CD4-positive, alpha-beta memory T cell (primary cell): ENCODE results near the gene GRAMD1B. TPM values are rescaled to one million over a fixed set of nuclear protein-coding genes. Genes with fewer than 3 reads are reported as not detected.

ENCODE experiments used
- CTCF ChIA-PET: fragments of 350-600 bp; sonication (Branson Sonifier 250); formaldehyde crosslinking; loops from one replicate; lab custom pipeline; 2021; ENCODE audit warnings: inconsistent platforms; ENCODE audit not compliant: partially characterized antibody; lab: Charles Lee
- POLR2A ChIA-PET: fragments of 350-600 bp; sonication (Branson Sonifier 250); formaldehyde crosslinking; loops from one replicate; lab custom pipeline; 2021; ENCODE audit not compliant: partially characterized antibody; lab: Charles Lee
- DNase-seq, 5 donors: peaks; one replicate each; pipeline versions ENCODE4 v3.0.0 to v3.0.0-alpha.2; 2020 to 2022; ENCODE audit warnings: mixed read lengths in 1 of 5
- H3K27ac ChIP-seq: one replicate; pipeline ENCODE4 v1.7.0; 2013; ENCODE audit warnings: low read depth, low read length
- H3K27me3 ChIP-seq: 2 replicates; pipeline ENCODE4 v1.7.0; 2013; ENCODE audit warnings: mild to moderate bottlenecking, low read length, moderate library complexity; ENCODE audit not compliant: insufficient read depth
- H3K36me3 ChIP-seq: 2 replicates; pipeline ENCODE4 v1.7.0; 2013; ENCODE audit warnings: mild to moderate bottlenecking, low read length, moderate library complexity; ENCODE audit not compliant: insufficient read depth
- H3K4me1 ChIP-seq: 2 replicates; pipeline ENCODE4 v1.7.0; 2013; ENCODE audit warnings: mild to moderate bottlenecking, low read length, moderate library complexity; ENCODE audit not compliant: insufficient read depth
- H3K4me3 ChIP-seq, 2 donors: one replicate each; pipeline ENCODE4 v1.7.0; 2013; ENCODE audit warnings: low read length in 2 of 2, mild to moderate bottlenecking in 1 of 2
- H3K9me3 ChIP-seq, 2 donors: one replicate each; pipeline ENCODE4 v1.7.0; 2013; ENCODE audit warnings: low read length in 2 of 2, control low read depth in 1 of 2; ENCODE audit not compliant: control insufficient read depth in 1 of 2
- H3K27ac Mint-ChIP-seq, 7 donors: one replicate each; pipeline ENCODE4 v1.8.0; 2020 to 2021; ENCODE audit warnings: mixed read lengths in 7 of 7, mild to moderate bottlenecking in 6 of 7, inconsistent platforms in 3 of 7, moderate library complexity in 3 of 7
- H3K27me3 Mint-ChIP-seq, 2 donors: one replicate each; pipeline ENCODE4 v1.8.0; 2020 to 2021; ENCODE audit warnings: mixed read lengths in 2 of 2
- H3K36me3 Mint-ChIP-seq, 2 donors: one replicate each; pipeline ENCODE4 v1.8.0; 2020 to 2021; ENCODE audit warnings: mixed read lengths in 2 of 2, inconsistent platforms in 1 of 2, mild to moderate bottlenecking in 1 of 2
- H3K4me1 Mint-ChIP-seq, 4 donors: one replicate each; pipeline ENCODE4 v1.8.0; 2020 to 2021; ENCODE audit warnings: mixed read lengths in 4 of 4, mild to moderate bottlenecking in 1 of 4
- H3K4me3 Mint-ChIP-seq, 8 donors: one replicate each; pipeline ENCODE4 v1.8.0; 2020 to 2021; ENCODE audit warnings: mixed read lengths in 8 of 8, mild to moderate bottlenecking in 7 of 8, moderate library complexity in 6 of 8, inconsistent platforms in 3 of 8
- H3K9me3 Mint-ChIP-seq, 8 donors: one replicate each; pipeline ENCODE4 v1.8.0; 2020 to 2021; ENCODE audit warnings: mixed read lengths in 8 of 8, mild to moderate bottlenecking in 5 of 8, inconsistent platforms in 3 of 8, moderate library complexity in 1 of 8
- intact Hi-C: fragments of 100-400 bp; cut with micrococcal nuclease; formaldehyde crosslinking; loops from one replicate; pipeline ENCODE4 v1.15.1; 2023
- polyA plus RNA-seq, 2 donors: library from polyadenylated mRNA; unstranded; fragments of 300-500 nt; fragmentation: Illumina TruSeq; gene quantifications; one replicate each; pipeline ENCODE4 v1.2.3, GENCODE V29; 2021
- total RNA-seq, 2 experiments: library from RNA; stranded (reverse); gene quantifications; one replicate each; pipeline ENCODE4 v1.2.3, GENCODE V29; 2021

The GRAMD1B gene
- total and polyA plus RNA-seq, 4 experiments from 2014 or later = 4.2 to 26.0 (median 12.4) TPM

DNA sequence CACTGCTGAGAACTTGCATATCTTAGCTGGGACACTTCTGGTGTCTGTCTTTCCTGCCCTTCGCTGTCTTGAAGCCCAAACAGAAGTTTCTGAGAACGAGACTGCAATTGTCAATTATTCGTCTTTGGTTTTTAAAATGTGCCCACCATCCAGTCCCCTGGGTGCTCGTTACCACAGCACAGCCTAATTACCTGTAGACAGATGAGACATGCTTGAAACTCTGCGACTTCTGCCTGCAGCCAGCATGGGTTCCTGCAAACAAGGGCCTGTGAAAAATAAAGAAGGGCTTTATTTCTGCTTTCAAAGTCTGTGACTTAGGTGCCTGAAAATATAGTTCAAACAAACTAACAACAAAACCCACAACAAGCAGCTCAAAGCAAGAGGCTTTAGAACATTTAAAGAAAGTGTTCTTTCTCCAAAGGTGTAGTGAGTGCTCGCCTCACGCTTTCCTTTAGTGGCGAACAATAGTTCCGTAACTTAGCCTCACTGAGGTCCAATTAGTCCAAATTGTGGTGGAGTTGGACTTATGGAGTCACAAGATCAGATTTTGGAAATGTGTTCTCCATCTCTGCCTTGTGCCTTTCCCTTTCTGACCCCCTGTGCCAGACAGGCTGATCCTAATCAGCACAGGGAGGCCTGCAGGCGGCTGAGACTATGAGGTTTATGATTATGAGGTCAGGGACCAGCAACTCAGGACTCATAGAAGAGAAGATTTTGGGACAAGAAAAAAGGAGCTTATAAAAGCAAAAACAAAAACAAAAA lies 20.4 kb upstream of the GRAMD1B start:
- POLR2A ChIA-PET = no interaction called here
- peak overlapping the region in 1 of 7 donors; percentile 42 for H3K27ac Mint-ChIP-seq

DNA sequence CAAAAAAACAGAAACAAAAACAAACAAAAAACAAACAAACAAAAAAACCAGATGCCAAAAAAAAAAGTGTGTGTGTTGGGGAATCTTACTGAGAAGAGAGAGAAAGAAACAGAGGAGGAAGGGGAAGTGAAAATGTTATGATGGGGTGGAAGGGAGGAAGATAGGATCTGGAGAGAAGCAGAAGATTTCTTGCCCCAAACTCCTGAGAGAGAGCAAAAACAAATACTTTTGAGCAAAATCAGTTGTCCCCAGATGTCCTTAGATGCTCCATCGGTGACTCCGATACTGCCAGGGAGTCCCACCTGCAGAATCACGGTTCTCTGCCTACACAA lies 19.9 kb upstream of the GRAMD1B start:
- H3K4me3 Mint-ChIP-seq = no peak overlapping the region
- CTCF ChIA-PET = interaction anchor here (1.0 to 7.9 kb wide), 4 partner anchors 17 to 67 kb away, joined by 4 to 433 read pairs (median 111); partner anchors contain the start of gene GRAMD1B
- no peak for DNase-seq
- peaks cover 0 to 3% (median 0%) of the 10 kb centered on the region in 4 donors for H3K4me1 Mint-ChIP-seq
- intact Hi-C loops = no loop called here
- no peaks in the 10 kb centered on the region for H3K4me1 ChIP-seq
- no peaks in the 10 kb centered on the region for H3K27me3 ChIP-seq
- no peak overlapping the region for H3K4me3 ChIP-seq
- no peaks in the 10 kb centered on the region for H3K36me3 Mint-ChIP-seq
- H3K9me3 Mint-ChIP-seq = no peaks in the 10 kb centered on the region
- peaks cover 2 to 8% of the 10 kb centered on the region in 2 donors for H3K27me3 Mint-ChIP-seq
- H3K9me3 ChIP-seq = no peaks in the 10 kb centered on the region
- no peak overlapping the region for H3K27ac Mint-ChIP-seq
- no peaks in the 10 kb centered on the region for H3K36me3 ChIP-seq
- POLR2A ChIA-PET = interaction anchor here (0.6 kb wide), 1 partner anchor 68 kb away, joined by 3 read pairs; no protein-coding TSS in a partner anchor
- H3K27ac ChIP-seq = no peak overlapping the region

More for the DNA sequence above, 20.4 kb upstream of the GRAMD1B start:
- H3K36me3 Mint-ChIP-seq = no peaks in the 10 kb centered on the region
- H3K9me3 Mint-ChIP-seq = no peaks in the 10 kb centered on the region
- CTCF ChIA-PET = interaction anchor here (1.0 to 7.9 kb wide), 4 partner anchors 18 to 68 kb away, joined by 4 to 433 read pairs (median 111); partner anchors contain the start of gene GRAMD1B
- Histone ChIP-seq H3K27me3 (no peaks in the 10 kb centered on the region), H3K27ac (no peak overlapping the region), H3K4me1 (no peaks in the 10 kb centered on the region), H3K9me3 (no peaks in the 10 kb centered on the region), H3K4me3 (no peak overlapping the region), H3K36me3 (no peaks in the 10 kb centered on the region)
- no peak overlapping the region for H3K4me3 Mint-ChIP-seq
- H3K27me3 Mint-ChIP-seq = peaks cover 2 to 8% of the 10 kb centered on the region in 2 donors
- peaks cover 0 to 3% (median 0%) of the 10 kb centered on the region in 4 donors for H3K4me1 Mint-ChIP-seq
- intact Hi-C loops = no loop called here
- DNase-seq = no peak

DNA sequence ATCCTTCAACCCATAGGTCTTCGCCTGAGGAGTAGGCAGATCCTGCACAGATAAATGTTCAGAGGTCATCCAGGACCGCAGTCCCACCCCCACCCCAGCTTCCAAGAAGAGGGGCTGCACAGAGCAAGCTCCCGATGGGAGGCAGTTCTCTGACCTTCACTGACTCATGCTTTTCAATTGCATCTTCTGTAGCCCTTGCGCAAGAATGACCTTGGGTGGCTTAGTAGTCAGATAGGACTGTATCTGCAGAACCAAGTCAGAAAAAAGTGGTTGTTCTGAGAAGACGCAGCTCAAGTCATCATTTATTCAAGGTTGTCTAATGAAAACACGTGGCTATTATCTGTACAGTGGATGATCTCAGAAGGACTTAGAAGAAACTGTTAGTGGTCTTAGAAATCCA lies 16.4 kb upstream of the GRAMD1B start:
- no peaks in the 10 kb centered on the region for H3K9me3 Mint-ChIP-seq
- no peak for DNase-seq
- intact Hi-C loops = no loop called here
- Histone ChIP-seq H3K4me1 (no peaks in the 10 kb centered on the region), H3K27me3 (no peaks in the 10 kb centered on the region), H3K36me3 (no peaks in the 10 kb centered on the region), H3K9me3 (no peaks in the 10 kb centered on the region), H3K4me3 (no peak overlapping the region), H3K27ac (no peak overlapping the region)
- H3K4me3 Mint-ChIP-seq = no peak overlapping the region
- no peaks in the 10 kb centered on the region for H3K36me3 Mint-ChIP-seq
- ChIA-PET POLR2A (no interaction called here), CTCF (interaction anchor here (1.0 to 1.4 kb wide), 3 partner anchors 10 to 65 kb away, joined by 3 to 5 read pairs (median 3); no protein-coding TSS in a partner anchor)
- no peaks in the 10 kb centered on the region for H3K4me1 Mint-ChIP-seq
- H3K27me3 Mint-ChIP-seq = peaks cover 5% of the 10 kb centered on the region in 2 donors
- H3K27ac Mint-ChIP-seq = no peak overlapping the region

DNA sequence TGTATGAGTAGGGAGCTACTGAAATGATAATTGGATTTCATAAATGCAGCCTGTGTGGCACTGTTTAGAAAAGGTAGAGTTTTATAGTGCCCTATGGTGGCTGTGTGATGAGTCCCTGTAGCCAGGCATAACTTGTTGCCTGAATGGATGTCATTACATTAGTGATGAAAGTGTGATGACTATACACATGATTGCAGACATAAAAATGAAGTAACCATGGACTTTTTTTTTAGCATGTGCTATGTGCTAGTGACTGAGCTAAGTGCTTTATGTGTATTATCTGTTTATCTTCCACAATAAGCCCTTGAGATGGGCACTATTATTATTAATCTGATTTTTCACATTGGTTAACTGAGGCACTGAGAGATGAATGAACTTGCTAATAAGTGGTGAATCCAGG lies 13.5 kb upstream of the GRAMD1B start:
- intact Hi-C loops = no loop called here
- ChIA-PET POLR2A (no interaction called here), CTCF (interaction anchor here (1.0 to 2.6 kb wide), 4 partner anchors 10 to 155 kb away, joined by 3 to 27 read pairs (median 5); no protein-coding TSS in a partner anchor)
- H3K36me3 ChIP-seq = no peaks in the 10 kb centered on the region
- no peak for DNase-seq
- H3K4me3 ChIP-seq = no peak overlapping the region
- no peaks in the 10 kb centered on the region for H3K9me3 ChIP-seq
- no peak overlapping the region for H3K4me3 Mint-ChIP-seq
- no peaks in the 10 kb centered on the region for H3K27me3 ChIP-seq
- no peaks in the 10 kb centered on the region for H3K9me3 Mint-ChIP-seq
- no peaks in the 10 kb centered on the region for H3K36me3 Mint-ChIP-seq
- no peaks in the 10 kb centered on the region for H3K4me1 Mint-ChIP-seq
- peaks cover 1 to 3% of the 10 kb centered on the region in 2 donors for H3K27me3 Mint-ChIP-seq
- no peak overlapping the region for H3K27ac ChIP-seq
- H3K4me1 ChIP-seq = no peaks in the 10 kb centered on the region
- no peak overlapping the region for H3K27ac Mint-ChIP-seq

DNA sequence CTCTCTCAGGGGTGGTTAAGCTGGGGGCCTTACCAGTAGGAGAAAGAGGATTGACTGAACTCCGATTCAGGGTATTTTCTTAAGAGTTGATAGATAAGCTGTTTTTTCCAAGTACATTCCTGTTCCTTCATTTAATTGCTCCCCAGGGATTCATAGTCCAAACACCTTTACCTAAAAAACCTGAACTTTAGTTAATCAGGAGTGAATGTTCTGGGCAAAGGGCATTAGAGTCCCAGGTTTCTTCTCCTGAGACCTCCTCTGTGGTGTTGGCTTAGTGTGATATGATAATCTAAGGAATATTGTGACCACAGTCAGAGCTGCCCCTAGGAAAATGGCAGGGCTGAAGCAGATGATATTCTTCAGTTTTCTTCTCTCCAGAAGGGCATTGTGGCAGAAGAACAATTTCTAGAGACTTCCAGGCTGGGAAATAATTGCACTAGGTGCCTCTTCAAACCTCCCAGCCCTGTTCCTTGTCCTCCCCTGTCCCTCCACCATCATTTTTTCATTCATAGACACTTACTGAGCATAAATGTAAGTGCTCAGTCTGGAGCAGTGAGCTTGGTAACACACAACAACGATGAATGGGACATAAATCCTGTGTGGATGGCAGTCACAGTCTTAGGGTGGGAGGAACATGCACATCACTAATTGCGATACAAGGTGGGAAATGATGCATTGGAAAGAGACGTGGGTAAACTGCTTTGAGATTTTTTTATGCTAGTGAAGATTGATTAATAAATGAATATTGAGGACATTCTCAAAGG lies 11.5 kb upstream of the GRAMD1B start:
- Mint-ChIP-seq H3K36me3 (no peaks in the 10 kb centered on the region), H3K9me3 (no peaks in the 10 kb centered on the region), H3K27ac (no peak overlapping the region), H3K4me3 (no peak overlapping the region), H3K4me1 (no peaks in the 10 kb centered on the region), H3K27me3 (peaks cover 4 to 7% of the 10 kb centered on the region in 2 donors)
- no peaks in the 10 kb centered on the region for H3K36me3 ChIP-seq
- no peak for DNase-seq
- no peak overlapping the region for H3K27ac ChIP-seq
- H3K4me3 ChIP-seq = no peak overlapping the region
- no peaks in the 10 kb centered on the region for H3K27me3 ChIP-seq
- no peaks in the 10 kb centered on the region for H3K4me1 ChIP-seq
- ChIA-PET CTCF (interaction anchor here (0.9 to 2.7 kb wide), 2 partner anchors 11 to 58 kb away, joined by 3 to 17 read pairs; no protein-coding TSS in a partner anchor), POLR2A (no interaction called here)
- H3K9me3 ChIP-seq = no peaks in the 10 kb centered on the region
- intact Hi-C loops = no loop called here

DNA sequence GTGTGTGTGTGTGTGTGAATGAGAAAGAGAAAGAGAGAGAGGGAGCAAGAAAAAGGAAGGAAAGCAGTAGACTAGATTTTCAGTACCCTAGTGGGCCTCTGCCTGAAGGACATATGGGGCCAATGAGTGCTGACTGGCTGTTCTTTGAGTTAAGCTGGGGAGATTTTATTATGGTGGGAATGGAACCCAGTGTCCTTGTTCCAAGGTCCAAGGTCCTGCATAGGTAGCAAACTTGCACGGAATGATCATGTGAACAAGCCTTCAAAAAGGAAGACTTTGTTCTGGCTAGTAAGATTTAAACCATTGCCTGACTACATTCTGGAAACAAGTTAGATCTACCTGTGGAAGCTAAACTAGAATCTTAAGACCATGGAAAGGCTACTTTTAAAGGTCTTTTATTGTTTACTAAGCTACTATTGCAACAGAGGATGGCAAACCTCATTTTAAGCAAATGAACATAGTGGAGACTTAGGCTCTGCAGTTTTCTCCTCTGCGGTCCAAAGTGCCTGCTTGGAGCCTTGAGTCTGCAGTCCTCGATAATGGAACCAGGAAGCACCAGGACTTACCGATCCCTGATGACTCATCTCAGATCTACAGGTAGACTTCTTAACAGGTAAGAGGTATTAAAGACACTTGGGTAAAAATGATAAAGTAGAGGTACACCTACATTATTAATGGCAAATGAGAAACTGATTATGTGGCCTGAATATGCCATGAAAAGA lies 10.2 kb upstream of the GRAMD1B start:
- no peak overlapping the region for H3K27ac ChIP-seq
- H3K4me1 ChIP-seq = no peaks in the 10 kb centered on the region
- H3K9me3 ChIP-seq = no peaks in the 10 kb centered on the region
- Mint-ChIP-seq H3K36me3 (no peaks in the 10 kb centered on the region), H3K27me3 (peaks cover 4 to 10% of the 10 kb centered on the region in 2 donors), H3K4me3 (no peak overlapping the region), H3K9me3 (no peaks in the 10 kb centered on the region), H3K4me1 (no peaks in the 10 kb centered on the region), H3K27ac (no peak overlapping the region)
- intact Hi-C loops = no loop called here
- no peak for DNase-seq
- no peak overlapping the region for H3K4me3 ChIP-seq
- H3K36me3 ChIP-seq = no peaks in the 10 kb centered on the region
- ChIA-PET CTCF (interaction anchor here (2.7 kb wide), 1 partner anchor 12 kb away, joined by 17 read pairs; no protein-coding TSS in a partner anchor), POLR2A (no interaction called here)
- H3K27me3 ChIP-seq = no peaks in the 10 kb centered on the region
